GM19239 (cell line): Measurements from ENCODE around the gene OR9K2.
"Not testable (repeated sequence)": the region's sequence is repeated elsewhere in the genome, so short reads cannot be mapped to it uniquely, and the experiment has no call there.

Experiments used
- DNase-seq: peaks from one replicate; pipeline ENCODE4 v3.0.0; 2011; ENCODE audit warnings: low spot score; ENCODE audit not compliant: insufficient read length
- FAIRE-seq: peaks from 2 replicates; lab custom pipeline; 2011; peaks lifted over from hg19 to GRCh38; lab: Jason Lieb, UNC

The OR9K2 gene, protein sequence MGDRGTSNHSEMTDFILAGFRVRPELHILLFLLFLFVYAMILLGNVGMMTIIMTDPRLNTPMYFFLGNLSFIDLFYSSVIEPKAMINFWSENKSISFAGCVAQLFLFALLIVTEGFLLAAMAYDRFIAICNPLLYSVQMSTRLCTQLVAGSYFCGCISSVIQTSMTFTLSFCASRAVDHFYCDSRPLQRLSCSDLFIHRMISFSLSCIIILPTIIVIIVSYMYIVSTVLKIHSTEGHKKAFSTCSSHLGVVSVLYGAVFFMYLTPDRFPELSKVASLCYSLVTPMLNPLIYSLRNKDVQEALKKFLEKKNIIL

DNA sequence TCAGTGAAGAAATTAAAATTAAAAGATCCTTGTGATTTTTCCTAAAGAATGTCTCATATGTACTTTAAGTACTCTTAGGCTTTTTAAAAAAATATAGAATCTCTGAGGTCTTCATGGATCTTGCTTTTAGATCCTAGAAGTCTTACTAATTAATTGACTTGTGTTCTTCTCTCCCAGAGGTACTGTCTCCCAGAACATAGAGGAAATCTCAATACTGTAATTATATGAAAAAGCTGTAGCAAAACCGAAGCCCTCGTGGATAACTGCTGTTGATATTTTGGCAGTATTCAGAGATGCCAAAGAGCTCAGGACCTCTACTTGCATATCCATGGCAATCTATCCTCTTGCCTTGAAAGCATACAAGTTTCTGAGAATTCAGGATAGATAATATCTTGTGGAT, at the start of gene OR9K2:
Gene OR9K2 (plus strand): TSS at position 301 of the 400 bp plus-strand sequence. CDS start 3,429 bp downstream, outside the sequence.
- FAIRE-seq = no peak

DNA sequence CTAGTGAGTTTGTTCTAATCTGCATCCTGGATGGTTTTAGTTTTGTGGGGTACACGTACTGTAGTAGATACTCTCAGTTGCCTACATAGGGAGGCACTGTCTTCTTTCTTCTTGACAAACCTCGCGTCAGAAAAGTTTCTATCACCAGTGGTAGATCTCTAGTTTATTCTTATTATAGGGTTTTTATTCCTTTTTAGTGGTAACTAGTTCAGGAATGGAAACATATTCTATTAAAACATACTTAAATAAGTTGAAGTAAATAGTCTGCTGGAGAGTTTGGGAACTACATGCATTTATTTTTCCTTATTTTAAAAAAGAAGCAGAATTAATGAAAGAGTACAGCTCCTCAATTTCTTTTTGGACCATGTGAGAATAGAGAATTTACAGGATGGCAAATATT, 33.6 kb upstream of the OR9K2 start:
- DNase-seq = no peak
- FAIRE-seq = no peak

More for the DNA sequence above, at the start of gene OR9K2:
- DNase-seq = no peak

- DNase-seq (no peak), FAIRE-seq (no peak)
Observed at GRCh38 chr12:55112378-55112875, 13.8 kb upstream of the OR9K2 start.

- FAIRE-seq = no peak
- no peak for DNase-seq
Observed at GRCh38 chr12:55116152-55116551, 10.1 kb upstream of the OR9K2 start.

DNA sequence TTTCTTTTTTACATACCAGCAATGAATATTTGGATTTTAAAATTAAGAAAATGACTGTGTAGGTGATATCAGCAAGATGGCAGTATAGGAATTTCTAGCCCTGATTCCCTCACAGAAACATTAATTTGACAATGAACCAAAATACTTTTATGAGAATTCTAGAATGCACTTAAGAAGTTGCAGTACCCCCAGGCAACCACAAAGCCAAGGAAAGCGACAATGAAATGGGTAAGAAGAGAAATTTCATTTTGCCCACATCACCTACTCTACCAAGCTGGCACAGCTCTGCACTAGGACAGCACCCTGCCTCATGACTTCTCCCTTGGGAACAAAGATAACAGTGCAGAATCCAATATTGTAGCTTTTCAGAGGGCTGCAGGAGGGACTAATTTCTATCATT, 6.6 kb downstream of the OR9K2 start:
- no peak for FAIRE-seq
- DNase-seq = no peak

GRCh38 chr12:55142669-55143565, 16.7 kb downstream of the OR9K2 start:
- peak; percentile 68 for FAIRE-seq
- DNase-seq = peak; percentile 2

GRCh38 chr12:55143566-55143870, 17.3 kb downstream of the OR9K2 start:
- no peak for FAIRE-seq
- DNase-seq = no peak

GRCh38 chr12:55167010-55167640, 40.9 kb downstream of the OR9K2 start:
- not testable (repeated sequence) for DNase-seq, FAIRE-seq

GRCh38 chr12:55171445-55171844, 45.2 kb downstream of the OR9K2 start:
- FAIRE-seq (no peak), DNase-seq (no peak)

DNA sequence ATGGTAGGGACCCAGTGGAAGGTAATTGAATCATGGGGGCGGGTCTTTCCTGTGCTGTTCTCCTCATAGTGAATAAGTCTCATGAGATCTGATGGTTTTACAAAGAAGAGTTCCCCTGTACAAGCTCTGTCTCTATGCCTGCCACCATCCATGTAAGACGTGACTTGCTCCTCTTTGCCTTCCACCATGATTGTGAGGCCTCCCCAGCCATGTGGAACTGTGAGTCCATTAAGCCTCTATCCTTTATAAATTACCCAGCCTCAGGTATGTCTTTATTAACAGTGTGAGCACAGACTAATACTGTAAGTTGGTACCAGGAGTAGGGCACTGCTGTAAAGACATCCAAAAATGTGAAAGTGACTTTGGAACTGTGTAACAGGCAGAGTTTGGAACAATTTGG, 45.6 kb downstream of the OR9K2 start:
- FAIRE-seq = not testable (repeated sequence)

DNA sequence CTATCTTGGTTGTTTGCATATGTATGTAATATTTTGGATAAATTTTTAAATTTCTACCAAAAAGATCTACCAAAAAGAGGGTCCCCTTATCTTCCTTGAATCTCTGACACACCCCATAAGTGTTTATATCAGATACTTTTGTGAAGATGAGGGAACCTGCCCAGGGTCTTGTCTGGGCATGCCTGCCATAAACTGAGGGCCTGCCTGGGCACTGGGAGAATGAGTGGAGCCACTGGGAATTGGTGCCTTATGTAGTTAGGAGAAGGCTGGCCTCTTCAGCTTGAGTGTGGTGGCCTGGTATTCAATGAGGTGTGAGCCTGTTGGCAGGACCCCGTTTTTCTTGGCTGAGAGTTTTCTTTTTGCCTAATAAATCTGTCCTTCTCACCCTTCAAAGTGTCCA, 46.5 kb downstream of the OR9K2 start:
- FAIRE-seq = no peak
- DNase-seq = no peak

More for the DNA sequence above, 45.6 kb downstream of the OR9K2 start:
- not testable (repeated sequence) for DNase-seq

DNA sequence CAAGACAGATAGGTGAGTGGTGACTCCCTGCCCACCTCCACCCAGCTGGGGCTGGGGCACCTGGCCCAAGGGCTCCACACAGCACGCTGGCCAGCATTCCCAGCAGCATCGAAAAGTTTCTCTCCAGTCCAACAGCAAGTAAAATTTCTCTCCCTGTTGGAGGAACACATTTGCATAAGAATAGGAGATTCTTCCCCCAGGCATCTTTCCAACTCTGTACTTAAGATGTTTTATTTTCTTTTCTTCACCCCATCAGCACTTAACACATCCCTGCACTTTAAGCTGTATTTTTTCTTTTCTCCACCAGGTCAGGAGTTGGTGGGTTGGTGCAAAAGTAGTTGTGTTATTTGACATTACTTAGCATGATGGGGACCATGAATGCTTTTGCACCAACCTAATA, 47.2 kb downstream of the OR9K2 start:
- DNase-seq (no peak), FAIRE-seq (no peak)
